ENCODE data around the gene MUC20.
"Not testable (repeated sequence)": the region's sequence is repeated elsewhere in the genome, so short reads cannot be mapped to it uniquely, and the experiment has no call there.

MUC20 gene

DNA sequence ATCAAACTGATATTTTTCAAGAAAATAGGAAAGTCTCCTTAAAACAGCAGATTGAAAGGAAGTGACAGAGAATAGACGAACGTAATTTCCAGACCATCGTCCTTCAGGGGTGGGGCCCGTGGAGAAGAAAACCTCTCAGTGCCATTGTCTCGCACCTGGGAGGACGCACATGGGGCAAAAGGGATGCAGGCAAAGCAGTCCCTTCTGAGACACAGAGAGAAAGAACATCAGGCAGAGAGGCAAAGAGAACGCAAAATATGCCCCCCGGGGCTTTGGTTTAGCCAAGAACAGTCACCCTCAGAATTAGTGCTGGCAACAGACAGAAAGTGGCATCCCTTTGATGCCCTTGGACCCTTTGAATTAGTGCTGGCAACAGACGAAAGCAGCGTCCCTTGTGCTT is 37.0 kb downstream of the MUC20 start:
- DNase-seq, result no peak

GRCh38 chr3:195758721-195759353 is 38.1 kb downstream of the MUC20 start:
- DNase-seq, result no peak

- no peak for DNase-seq
Observed at GRCh38 chr3:195760345-195761122, 39.8 kb downstream of the MUC20 start.

- no peak for DNase-seq
Observed at GRCh38 chr3:195761123-195761566, 40.4 kb downstream of the MUC20 start.

DNA sequence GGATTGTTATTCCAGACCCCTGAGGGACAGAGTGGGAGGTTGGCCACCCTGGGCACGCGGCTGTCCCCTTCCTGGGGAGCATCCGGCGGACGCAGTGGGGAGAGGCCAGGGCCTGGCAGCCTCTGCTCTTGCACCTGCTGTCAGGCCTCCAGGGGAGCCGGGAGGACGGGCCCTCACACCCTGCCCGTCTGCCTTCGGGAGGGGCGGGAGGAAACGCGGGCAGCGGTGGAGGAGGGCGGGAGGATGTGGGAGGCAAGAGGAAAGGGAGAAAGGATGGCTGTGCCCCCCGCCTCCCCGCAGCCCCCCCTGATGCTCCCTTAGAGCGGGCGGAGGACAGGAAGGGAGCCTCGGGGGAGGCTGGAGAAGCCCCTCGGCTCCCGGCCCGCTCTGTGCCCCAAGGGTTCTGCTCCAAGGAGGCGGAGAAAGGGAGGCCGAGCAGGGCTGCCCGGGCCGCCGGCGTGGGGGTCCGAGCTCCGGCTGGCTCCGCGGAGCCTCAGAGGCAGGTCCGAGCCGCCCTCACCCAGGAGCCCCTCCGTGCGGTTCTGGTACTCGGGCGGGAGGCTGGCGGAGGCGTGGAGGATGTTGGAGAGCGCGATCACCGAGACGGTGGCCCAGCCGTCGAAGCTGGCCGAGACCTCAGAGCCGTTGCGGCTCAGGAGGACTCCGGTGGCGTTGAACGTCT is 40.9 kb downstream of the MUC20 start:
- no peak for DNase-seq

- DNase-seq, result no peak
Observed at GRCh38 chr3:195762249-195762585, 41.4 kb downstream of the MUC20 start.

DNA sequence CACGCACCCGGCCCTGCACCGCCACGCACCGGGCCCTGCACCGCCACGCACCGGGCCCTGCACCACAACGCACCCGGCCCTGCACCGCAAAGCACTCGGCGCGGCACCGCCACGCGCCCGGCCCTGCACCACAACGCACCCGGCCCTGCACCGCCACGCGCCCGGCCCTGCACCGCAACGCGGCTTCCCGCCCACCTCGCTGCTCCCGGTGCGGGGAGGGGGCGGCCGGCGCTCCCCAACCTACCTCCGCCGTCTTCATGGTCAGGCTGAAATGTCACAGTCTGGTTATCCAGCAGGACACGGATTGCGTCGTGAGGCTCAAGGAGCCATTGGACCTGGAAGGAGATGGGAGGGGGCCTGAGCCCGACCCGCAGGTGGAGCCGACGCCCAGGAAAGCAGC is 41.8 kb downstream of the MUC20 start:
- no peak for DNase-seq

GRCh38 chr3:195763076-195763830 is 42.5 kb downstream of the MUC20 start:
- DNase-seq, result no peak

GRCh38 chr3:195763843-195764825 is 43.4 kb downstream of the MUC20 start:
- DNase-seq, result no peak

- no peak for DNase-seq
Observed at GRCh38 chr3:195764961-195765706, 44.4 kb downstream of the MUC20 start.

- DNase-seq, result no peak
Observed at GRCh38 chr3:195766671-195767070, 45.9 kb downstream of the MUC20 start.

DNA sequence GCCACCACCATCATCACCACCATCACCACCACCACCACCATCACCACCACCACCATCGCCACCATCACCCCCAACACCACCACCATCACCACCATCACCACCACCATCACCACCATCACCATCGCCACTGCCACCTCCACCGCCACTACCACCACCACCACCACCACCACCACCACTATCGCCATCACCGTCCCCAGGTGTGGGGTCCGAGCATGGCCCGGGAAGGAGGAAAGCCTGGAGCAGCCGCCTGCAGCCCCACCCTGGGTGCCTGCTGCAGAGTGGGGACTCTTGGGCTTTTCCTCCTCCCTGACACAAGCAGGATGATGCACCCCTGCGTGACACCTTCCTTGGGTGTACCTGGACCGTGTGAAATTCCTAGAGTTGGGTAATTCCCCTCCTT is 47.0 kb downstream of the MUC20 start:
- DNase-seq, result no peak

DNA sequence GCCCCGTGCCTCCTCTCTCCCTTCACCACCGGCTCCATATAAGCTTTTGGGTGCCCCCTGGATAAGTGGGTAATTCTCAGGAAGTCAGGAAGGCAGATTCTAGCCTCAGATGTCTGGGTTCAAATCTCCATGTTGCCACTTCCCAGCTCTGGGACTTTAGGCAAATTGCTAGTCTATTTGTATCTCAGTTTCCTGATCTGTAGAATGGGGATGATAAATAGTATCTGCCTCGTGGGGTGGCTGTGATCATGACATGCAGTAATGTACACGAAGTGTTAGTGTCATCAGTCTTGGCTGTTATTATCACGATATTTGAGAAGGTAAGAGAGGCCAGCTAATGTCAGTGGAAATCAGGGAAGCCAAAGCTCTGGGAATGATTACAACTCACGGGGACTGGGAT is 47.6 kb downstream of the MUC20 start:
- no peak for DNase-seq

DNA sequence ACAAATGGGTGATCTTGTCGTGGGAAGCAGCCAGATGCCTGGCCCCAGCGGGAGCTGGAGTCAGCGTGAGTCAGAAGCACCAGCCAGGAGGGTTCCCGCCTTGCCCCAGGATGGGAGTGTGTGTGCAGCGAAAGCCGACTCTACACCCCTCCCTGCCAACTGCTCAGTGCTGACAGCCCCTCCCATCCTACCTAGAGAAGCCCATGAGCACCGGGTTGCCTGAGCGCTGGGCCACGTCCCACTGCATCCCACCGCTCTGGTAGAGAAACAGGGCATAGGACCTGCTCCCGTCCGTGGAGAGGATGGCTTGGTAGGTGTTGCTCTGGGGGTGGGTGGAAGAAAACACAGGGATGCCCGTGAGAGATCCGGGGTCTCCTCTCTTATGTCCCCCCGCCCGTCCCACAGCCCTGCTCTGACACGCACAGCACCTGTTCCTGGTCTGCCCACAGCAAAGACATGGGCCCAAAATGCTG is 48.1 kb downstream of the MUC20 start:
- no peak for DNase-seq

GRCh38 chr3:195769551-195769950 is 48.8 kb downstream of the MUC20 start:
- no peak for DNase-seq

GRCh38 chr3:195770081-195770840 is 49.5 kb downstream of the MUC20 start:
- DNase-seq, result no peak

- DNase-seq, result not testable (repeated sequence)
Observed at GRCh38 chr3:195770841-195771645, 50.3 kb downstream of the MUC20 start.

- no peak for DNase-seq
Observed at GRCh38 chr3:195771646-195772300, 51.0 kb downstream of the MUC20 start.

GRCh38 chr3:195773956-195774537 is 53.3 kb downstream of the MUC20 start:
- no peak for DNase-seq
